Activated naive CD8-positive, alpha-beta T cell treated with anti-CD3 and anti-CD28 coated beads, Interleukin-2, amount 50 U/mL, for 24 hours (primary cell): ENCODE results near the gene C6orf141.
"Not testable (repeated sequence)": the region's sequence is repeated elsewhere in the genome, so short reads cannot be mapped to it uniquely, and the experiment has no call there.

Experiments used
- ATAC-seq: fragments of 150-1000 bp; cut with Tn5 transposase; one replicate; pipeline ENCODE4 v1.10.0; 2021
- DNase-seq: peaks from one replicate; pipeline ENCODE4 v3.0.0; 2021
- H3K27ac Mint-ChIP-seq: one replicate; pipeline ENCODE4 v1.8.0; 2021; ENCODE audit warnings: mild to moderate bottlenecking, mixed read lengths
- H3K27me3 Mint-ChIP-seq: one replicate; pipeline ENCODE4 v1.8.0; 2021; ENCODE audit warnings: mixed read lengths
- H3K36me3 Mint-ChIP-seq: one replicate; pipeline ENCODE4 v1.8.0; 2021; ENCODE audit warnings: low read depth, mixed read lengths
- H3K4me1 Mint-ChIP-seq: one replicate; pipeline ENCODE4 v1.8.0; 2021; ENCODE audit warnings: mixed read lengths
- H3K4me3 Mint-ChIP-seq: one replicate; pipeline ENCODE4 v1.8.0; 2021; ENCODE audit warnings: mild to moderate bottlenecking, moderate library complexity, mixed read lengths
- H3K9me3 Mint-ChIP-seq: one replicate; pipeline ENCODE4 v1.8.0; 2021; ENCODE audit warnings: mixed read lengths

The C6orf141 gene

DNA sequence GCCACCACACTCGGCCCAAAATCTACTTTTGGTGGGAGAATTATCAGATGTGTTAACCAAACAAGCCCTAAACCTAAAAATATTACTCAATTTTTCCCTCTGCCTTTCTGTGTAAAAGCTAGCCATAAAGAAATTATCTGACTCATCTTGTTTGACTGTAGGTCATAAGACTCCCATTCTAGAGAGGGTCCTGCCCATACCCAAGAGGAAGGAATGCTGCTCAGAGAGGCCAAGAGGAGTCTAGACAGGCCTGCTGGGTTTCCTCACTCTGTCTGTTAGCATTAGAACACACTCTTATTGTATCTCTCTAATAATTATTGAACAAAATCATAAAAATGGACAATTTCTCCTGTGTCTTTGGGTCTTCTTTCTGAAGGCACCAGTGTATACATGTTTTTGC, 26.1 kb downstream of the C6orf141 start:
- Mint-ChIP-seq H3K4me1 (no peaks in the 10 kb centered on the region), H3K36me3 (no peaks in the 10 kb centered on the region)
- no peak for ATAC-seq

GRCh38 chr6:49579649-49580048, 29.2 kb downstream of the C6orf141 start:
- Mint-ChIP-seq H3K9me3 (peaks cover 4% of the 10 kb centered on the region), H3K36me3 (no peaks in the 10 kb centered on the region), H3K4me1 (no peaks in the 10 kb centered on the region), H3K4me3 (no peak overlapping the region), H3K27me3 (peaks cover 3% of the 10 kb centered on the region), H3K27ac (no peak overlapping the region)
- no peak for DNase-seq
- no peak for ATAC-seq

More for the DNA sequence above, 26.1 kb downstream of the C6orf141 start:
- H3K9me3 Mint-ChIP-seq = peaks cover 4% of the 10 kb centered on the region
- DNase-seq = no peak
- no peak overlapping the region for H3K27ac Mint-ChIP-seq
- H3K4me3 Mint-ChIP-seq = no peak overlapping the region
- peaks cover 3% of the 10 kb centered on the region for H3K27me3 Mint-ChIP-seq

DNA sequence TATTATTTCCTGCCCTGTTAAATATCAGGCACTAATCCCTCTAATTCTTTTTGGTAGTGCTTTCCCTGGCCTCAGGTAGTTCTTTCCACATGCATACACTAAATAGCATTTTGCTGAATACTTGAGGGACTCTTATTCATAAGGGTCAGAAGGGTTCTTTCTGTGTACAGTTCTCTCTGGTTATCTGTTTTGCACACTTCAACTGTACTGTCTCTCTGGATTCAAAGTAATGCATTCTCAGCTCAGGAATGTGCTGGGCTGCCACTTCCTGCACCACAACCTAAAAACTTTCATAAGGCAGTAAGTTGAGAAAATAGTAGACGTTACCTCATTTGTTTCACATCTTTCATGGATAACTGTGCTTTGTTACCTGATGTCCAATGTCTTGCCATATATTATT, 32.1 kb downstream of the C6orf141 start:
- ATAC-seq (no peak), DNase-seq (no peak)
- H3K4me1 Mint-ChIP-seq = no peaks in the 10 kb centered on the region
- H3K27ac Mint-ChIP-seq = no peak overlapping the region
- H3K27me3 Mint-ChIP-seq = peaks cover 3% of the 10 kb centered on the region
- no peak overlapping the region for H3K4me3 Mint-ChIP-seq
- H3K36me3 Mint-ChIP-seq = no peaks in the 10 kb centered on the region
- peaks cover 4% of the 10 kb centered on the region for H3K9me3 Mint-ChIP-seq

DNA sequence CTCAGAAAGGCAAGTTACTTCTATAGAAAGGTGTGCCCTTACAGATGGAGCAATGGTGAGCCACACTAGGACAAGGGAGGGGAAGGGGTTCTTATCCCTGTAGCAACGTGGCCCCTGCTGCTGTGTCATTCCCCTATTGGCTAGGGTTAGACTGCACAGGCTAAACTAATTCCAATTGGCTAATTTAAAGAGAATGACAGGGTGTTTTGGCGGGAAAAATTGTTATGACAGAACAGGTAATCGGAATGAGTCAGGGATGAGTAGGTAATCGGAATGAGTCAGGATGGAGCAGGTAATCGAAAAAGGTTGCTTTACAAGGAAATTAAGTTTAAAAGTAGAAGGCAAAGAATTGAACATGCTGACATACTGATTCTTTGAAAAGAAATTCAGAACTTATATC, 36.8 kb downstream of the C6orf141 start:
- H3K4me1 Mint-ChIP-seq, DNase-seq, H3K27me3 Mint-ChIP-seq, H3K27ac Mint-ChIP-seq, H3K9me3 Mint-ChIP-seq, ATAC-seq, H3K4me3 Mint-ChIP-seq, H3K36me3 Mint-ChIP-seq: not testable (repeated sequence)
